HEK293 (cell line): Measurements from ENCODE around the gene CHST15.

ENCODE experiments used
- CTCF ChIP-seq: fragments of 450-650 bp; formaldehyde crosslinking; IDR thresholded peaks from 2 replicates; pipeline ENCODE4 v1.5.1; 2016; ENCODE audit warnings: missing biosample characterization, missing genetic modification characterization
- ZBTB8A ChIP-seq: fragments of 450-650 bp; formaldehyde crosslinking; IDR thresholded peaks from 2 replicates; pipeline ENCODE4 v1.5.1; 2016; ENCODE audit warnings: missing biosample characterization, missing genetic modification characterization
- ZNF114 ChIP-seq: fragments of 450-650 bp; formaldehyde crosslinking; IDR thresholded peaks from 2 replicates; pipeline ENCODE4 v1.5.0; 2017; ENCODE audit warnings: missing biosample characterization, missing genetic modification characterization
- ZNF311 ChIP-seq: fragments of 450-650 bp; formaldehyde crosslinking; IDR thresholded peaks from 2 replicates; pipeline ENCODE4 v1.5.1; 2017; ENCODE audit warnings: missing biosample characterization, missing genetic modification characterization, borderline replicate concordance
- ZNF37A ChIP-seq: fragments of 450-650 bp; IDR thresholded peaks from 2 replicates; pipeline ENCODE4 v1.5.1; 2018; ENCODE audit warnings: missing biosample characterization, missing genetic modification characterization
- ZNF426 ChIP-seq: fragments of 450-650 bp; formaldehyde crosslinking; IDR thresholded peaks from 2 replicates; pipeline ENCODE4 v1.5.1; 2017; ENCODE audit warnings: missing biosample characterization, missing genetic modification characterization, mild to moderate bottlenecking, inconsistent platforms, moderate library complexity

GRCh38 chr10:124017729-124018128, 75.7 kb downstream of the CHST15 start:
- TF ChIP-seq ZNF426, result no peak
- TF ChIP-seq ZNF114, result no peak
- TF ChIP-seq ZBTB8A (tag by site-specific recombination), result no peak
- no peak for TF ChIP-seq ZNF311
- TF ChIP-seq ZNF37A (tag by site-specific recombination), result no peak
- no peak for TF ChIP-seq CTCF (tag by site-specific recombination)
